Activated CD8-positive, alpha-beta memory T cell treated with anti-CD3 and anti-CD28 coated beads for 1 hour (primary cell): ENCODE measurements around the gene CRAMP1.
A peak's percentile ranks its signal among the peaks of the same experiment; 100 is the strongest.

ENCODE experiments used
- DNase-seq, 2 donors: peaks; one replicate each; pipeline ENCODE4 v3.0.0-alpha.2; 2020; ENCODE audit warnings: low read depth in 1 of 2; ENCODE audit errors: extremely low read depth in 1 of 2

Gene CRAMP1

GRCh38 chr16:1633310-1633709 is 21.1 kb downstream of the CRAMP1 start:
- no peak for DNase-seq

GRCh38 chr16:1634541-1634940 is 22.4 kb downstream of the CRAMP1 start:
- DNase-seq: no peak

DNA sequence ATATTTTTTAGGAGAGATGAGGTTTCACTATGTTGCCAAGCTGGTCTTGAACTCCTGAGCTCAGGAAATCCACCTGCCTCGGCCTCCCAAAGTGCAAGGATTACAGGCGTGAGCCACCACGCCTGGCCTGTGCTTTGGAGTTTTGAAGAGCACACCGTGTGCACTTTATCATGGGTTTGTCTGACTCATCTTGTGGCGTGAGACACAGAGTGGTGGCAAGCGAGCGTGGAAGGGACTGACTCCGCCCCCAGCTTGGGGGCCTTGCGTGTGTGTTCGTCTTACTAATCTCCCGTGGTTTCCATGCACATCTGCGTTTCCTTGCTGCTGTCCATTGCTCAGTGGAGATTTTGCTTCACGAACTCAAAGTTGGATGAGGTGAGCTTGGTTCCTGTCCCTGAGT is 22.9 kb downstream of the CRAMP1 start:
- DNase-seq: no peak

- no peak for DNase-seq
These were observed 25.4 kb downstream of the CRAMP1 start for GRCh38 chr16:1637526-1637925.

DNA sequence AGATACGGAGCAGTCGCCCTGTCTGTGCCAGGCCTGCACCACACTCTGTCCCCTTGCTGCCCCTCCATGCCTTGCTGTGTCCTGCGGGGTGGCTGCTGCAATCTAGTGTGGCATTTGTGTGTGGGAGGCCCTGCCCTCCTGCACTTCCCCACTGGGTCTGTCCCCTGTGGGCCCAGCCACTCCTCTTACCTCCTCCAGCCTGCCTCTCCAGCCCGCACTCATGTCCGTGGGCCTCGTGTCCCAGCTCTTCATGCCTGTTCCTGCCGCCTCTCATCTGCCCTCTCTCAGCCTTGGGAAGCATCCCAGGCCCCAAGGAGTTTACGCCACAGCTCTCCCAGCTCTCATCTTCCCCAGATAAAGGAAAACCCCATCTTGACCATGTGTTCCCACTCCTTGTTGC is 26.6 kb downstream of the CRAMP1 start:
- no peak for DNase-seq

DNA sequence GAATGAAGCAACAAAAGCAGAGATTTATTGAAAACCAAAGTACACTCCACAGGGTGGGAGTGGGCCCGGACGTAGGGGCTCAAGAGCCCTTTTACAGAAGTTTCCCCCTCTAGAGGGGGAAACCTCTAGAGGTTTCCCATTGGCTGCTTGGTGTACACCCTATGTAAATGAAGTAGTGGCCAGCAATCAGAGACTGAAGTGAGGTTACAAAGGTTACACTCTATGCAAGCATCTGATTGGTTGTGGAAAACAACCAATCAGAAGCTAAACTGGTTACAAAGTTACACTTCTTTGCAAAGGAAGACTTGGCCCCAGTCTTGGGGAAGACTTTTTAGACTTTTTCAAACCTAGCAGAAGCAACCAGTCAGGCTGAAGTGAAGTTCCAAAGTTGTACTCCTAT is 27.1 kb downstream of the CRAMP1 start:
- DNase-seq: no peak

- DNase-seq: no peak
These were observed 27.7 kb downstream of the CRAMP1 start for GRCh38 chr16:1639860-1640259.

DNA sequence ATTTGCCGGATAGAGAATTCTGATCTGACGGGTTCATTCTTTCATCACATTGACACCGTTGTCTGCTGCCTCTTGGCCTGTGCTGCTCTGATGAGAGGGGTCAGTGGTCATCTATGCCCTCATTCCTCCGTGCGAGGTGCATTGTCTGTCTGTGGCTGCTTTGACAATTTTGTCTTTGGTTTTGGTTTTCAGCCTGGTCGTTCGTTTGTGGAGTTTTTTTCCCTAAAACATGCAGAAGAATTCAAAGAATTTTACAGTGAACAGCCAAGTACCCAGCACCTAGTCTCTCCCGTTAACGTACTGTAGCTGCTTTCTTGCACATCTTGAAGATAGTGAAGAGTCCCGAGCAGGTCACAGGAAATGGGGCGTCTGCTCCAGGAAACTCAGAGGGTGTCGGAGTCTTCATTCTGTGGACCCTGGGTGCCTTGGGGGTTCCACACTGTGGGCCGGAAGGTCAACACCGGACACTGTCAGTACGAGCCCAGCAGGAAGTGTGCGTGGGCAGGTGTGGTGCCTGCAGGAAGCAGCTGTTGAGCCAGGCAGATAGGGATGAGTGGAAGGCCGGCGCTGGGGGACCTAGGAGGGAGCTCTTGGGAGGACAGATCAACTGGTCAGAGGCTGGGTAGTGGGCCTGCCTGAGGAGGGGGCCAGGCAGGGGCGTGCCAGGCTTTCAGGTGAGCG is 28.2 kb downstream of the CRAMP1 start:
- no peak for DNase-seq

DNA sequence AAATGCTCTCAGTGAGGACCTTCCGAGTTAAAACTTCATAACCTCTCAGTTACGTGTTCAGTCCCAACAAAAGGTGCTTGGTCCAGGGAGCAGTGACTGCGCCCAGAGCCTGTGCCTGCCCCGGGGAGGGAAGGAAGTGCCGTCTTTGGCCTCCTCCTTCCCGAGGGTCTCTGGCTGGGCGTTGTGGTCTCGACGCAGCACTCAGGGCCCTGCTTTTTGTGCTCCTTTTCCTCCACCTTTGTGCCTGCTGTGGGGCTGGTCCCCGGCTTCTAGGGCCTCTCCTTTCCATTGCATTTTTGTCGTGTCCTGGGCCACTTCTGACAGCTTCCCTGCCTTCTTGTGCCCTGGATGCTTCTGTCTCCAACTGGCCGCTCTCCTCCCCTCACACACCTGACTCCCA is 29.1 kb downstream of the CRAMP1 start:
- DNase-seq: no peak

GRCh38 chr16:1642148-1642547 is 30.0 kb downstream of the CRAMP1 start:
- DNase-seq: no peak

DNA sequence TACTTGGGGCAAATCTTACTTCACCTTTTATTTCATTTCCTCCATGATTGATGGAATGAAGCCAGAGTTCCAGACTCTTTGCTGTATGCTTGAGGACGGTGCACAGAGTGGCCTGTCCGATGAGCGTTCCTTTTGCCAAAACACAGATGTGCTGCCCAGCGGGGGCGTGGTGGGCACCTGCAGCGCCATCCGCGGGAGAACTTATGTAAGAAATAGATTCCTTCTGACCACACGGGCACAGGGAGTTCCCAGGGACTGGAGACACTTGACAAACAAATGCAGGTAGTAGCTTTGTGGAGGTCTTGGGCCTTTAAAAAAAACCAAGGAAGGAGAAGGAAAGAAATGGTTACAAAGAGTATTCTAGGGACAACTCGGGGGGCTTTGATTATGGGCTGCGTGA is 30.6 kb downstream of the CRAMP1 start:
- DNase-seq: no peak

DNA sequence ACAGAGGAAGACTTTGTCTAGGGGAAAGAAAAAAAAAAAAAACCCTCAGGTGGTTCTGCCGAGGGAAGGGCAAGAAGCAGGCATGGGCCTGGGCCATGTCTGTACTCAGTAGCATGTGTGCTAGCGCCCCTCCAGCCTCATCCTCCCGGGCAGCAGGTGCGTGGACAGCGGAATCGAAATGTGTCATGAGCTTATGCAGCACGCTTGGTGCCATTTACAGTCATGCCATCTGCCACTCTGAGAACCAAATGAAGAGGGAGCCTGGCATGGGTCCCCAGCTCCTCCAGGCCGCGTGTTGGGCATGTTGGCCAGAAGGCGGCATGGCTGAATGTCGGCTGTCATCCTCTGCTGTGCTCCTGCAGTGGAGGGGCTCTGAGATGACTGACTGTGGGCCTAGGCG is 31.4 kb downstream of the CRAMP1 start:
- DNase-seq: no peak

DNA sequence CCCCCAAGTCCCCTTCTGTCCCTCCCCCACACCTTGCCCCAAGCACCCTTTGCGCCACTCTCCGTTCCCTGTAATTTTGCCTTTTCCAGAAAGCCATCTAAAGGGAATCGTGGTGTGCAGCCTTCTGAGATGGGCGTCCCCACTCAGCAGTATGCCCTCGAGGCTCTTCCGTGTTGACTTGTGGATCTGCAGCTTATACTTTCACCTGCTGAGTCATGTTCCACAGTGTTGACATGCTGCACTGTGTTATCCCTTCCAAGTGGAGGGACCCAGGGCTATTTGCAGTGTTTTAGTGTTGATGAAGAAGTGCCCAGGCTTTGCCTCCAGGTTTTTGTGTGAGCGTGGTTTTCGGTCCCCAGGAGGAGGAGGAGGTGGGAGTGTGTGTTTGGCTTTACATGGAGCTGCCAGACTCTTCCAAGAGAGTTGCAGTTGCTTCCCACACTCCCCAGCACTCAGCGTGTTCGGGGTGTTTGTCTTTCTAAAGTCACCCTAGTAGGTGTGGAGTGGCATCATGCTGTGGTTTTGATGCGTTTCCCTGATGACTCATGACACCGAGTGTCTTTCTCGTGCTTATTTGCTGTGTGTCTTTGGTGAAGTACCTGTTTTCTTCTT is 33.9 kb downstream of the CRAMP1 start:
- peak in 1 of 2 donors; percentile 8 for DNase-seq

- DNase-seq: no peak
These were observed 35.7 kb downstream of the CRAMP1 start for GRCh38 chr16:1647856-1648255.

DNA sequence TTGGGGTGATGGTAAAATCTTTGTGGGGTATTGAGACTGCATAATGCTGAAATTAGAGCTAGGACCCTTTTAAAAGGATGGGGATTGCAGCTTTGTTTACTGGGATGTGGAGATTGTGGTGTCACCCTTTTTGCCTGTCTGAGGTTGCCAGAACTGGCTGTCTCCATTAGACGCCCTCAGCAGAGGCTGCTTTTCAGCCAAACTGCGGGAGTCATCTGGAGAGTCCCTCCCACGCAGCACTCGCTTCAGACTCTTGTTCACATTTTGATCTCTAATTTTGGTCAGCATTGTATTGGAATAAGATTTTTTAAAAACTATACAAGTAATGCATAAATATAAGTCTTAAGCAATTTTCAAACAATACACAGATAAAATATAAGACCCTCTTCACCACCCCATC is 38.0 kb downstream of the CRAMP1 start:
- no peak for DNase-seq

DNA sequence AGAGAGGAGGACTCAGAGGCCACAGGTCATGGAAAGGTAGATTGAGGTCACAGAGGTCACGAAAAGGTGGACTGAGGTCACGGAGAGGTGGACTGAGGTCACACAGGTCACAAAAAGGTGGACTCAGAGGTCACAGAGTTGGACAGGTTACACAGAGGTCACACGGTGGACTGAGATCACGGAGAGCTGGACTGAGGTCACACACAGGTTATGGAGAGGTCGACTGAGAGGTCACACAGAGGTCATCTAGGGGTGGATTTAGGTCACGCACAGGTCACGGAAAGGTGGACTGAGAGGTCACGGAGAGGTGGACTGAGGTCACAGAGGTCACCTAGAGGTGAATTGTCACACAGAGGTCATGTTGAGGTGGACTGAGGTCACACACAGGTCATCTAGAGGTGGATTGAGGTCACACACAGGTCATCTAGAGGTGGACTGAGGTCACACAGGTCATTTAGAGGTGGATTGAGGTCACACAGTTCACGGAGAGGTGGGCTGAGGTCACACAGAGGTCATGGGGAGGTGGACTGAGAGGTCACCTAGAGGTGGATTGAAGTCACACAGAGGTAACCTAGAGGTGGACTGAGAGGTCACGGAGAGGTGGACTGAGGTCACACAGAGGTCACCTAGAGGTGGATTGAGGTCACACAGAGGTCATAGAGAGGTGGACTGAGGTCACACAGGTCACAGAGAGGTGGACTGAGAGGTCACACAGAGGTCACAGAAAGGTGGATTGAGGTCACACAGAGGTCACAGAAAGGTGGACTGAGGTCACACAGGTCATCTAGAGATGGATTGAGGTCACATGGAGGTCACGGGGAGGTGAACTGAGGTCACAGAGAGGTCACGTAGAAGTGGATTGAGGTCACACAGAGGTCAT is 39.2 kb downstream of the CRAMP1 start:
- no peak for DNase-seq

- DNase-seq: no peak
These were observed 39.8 kb downstream of the CRAMP1 start for GRCh38 chr16:1651974-1652312.

- no peak for DNase-seq
These were observed 40.9 kb downstream of the CRAMP1 start for GRCh38 chr16:1653023-1653422.

DNA sequence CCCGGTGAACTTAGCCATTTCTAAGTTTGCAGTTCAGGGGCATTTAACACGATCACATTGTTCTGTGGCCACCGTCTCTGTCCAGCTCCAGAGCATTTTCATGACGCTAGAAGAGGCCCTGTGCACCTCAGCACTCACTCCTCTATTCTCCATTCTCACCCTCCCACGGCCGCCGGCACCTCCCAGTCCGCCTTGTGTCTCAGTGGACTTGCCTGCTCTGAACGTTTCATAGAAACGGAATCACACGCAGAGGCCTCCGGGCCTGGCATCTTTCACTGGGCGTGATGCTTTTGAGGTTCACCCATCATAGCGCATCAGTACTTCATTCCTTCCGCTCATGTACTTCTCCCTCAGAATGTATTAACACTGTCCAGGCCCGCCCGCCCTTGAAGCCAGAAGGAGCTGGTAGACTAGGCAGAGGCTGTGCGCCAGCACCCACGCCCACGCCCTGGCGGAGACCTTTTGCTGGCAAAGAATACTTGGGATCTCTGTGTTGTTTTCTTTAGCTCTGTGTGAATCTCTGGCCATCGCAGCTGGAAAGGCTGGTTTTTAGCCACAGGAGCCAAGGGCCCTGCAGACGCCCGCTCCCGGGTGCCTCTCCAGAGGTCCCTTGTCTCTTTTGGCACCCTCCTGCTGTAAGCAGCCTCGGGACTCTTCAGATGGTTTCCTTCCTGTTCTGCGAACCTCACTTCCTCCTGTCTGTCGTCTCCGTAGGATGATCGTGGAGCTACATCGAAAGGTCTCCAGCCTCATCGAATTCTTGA is 42.5 kb downstream of the CRAMP1 start:
- DNase-seq: no peak

DNA sequence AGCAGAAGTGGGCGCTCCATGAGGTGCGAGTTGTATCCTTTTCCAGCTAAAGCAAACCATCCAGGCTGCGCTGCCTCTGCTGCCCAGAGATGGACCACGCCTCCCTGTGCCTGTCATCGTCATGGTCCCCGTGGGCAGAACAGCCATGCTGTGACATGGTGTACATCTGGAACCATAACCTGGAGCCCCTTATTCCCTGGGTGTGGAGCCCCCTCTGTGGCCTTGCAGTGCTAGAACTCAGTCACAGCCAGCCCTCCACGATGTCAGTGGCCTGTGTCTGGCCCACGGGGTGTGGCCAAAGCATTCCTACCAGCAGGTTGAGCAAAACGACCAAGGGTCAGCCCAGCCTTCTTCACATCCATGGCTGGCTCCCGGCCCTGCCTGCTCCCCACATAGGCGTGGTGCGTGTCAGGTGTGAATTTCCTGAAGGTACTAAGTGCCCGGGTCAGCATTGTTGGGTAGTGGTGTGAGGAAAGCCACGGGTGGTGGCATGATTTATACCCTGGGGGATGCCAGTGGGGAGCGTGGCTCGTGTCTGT is 43.2 kb downstream of the CRAMP1 start:
- DNase-seq: no peak
